Middle frontal gyrus (tissue), 1 donor: ENCODE measurements around the gene SLC5A10.

Experiments used
- DNase-seq: peaks from one replicate; pipeline ENCODE4 v3.0.0-alpha.2; 2015; ENCODE audit warnings: low spot score; ENCODE audit errors: extremely low spot score

The SLC5A10 gene

DNA sequence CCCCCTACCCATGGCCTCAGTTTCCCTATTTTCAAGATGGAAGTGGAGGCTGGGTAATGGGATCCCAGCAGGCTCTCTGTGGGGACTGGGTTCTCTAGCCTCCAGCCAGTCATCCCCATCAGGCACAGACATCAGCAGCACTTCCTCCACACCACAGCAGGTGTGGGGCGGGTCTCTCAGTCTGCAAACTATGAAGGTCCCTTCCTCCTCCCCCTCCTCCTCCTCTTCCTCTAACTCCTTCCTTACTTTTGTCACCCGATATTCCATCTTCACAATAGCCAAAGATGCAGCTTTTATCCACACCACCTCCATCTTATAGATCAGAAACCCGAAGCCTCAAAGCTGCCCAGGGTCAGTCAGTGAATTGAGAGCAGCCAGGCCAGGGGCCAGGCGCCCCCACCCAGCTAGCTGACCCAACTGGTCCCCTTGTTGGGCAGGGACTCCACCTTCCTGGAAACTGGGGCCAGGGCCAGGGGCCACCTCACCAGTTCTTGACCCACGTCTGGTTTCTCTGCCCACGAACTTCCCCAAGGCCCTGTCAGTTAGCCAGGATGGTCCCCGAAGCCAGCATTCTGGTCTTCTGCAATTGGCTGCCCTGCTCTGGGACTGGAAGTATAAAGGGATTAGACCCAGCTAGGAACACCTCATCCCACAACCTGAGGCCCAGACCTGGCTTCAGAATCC lies 50.1 kb downstream of the SLC5A10 start:
- DNase-seq = no peak

DNA sequence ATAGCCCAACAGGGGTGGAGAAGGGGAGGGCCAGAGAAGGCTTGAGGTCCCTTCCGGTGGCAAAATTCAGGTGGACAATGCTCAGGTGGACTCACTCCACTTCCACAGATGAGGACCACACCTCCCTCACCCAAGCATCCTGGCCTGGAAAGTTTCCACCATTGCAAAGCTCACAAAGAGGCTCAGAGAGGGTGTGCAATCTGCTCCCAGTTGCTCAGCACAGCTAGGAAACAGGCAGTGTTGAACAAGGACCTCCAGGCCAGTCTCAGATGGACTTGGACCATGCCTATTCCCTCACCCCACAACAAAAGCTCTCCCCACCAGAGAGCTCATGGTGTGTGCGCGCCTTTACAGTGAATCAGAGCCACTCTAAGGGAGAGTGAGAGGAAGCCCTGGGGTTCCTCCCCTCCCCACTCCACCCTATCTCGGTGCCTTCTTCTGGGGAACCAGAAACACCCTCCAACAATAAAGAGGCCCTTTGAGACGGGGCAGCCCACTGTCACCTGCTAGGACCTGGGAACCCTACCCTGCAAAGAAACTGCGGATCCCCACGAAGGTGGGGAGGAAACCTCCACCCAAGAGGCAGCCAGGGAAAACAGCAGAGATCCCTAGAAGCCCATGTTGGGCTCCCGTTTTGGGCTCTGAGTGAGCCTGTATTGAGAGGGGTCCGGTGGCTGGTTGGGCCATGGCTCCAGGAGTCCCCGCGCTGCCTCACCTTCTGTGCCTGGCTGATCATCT lies 51.0 kb downstream of the SLC5A10 start:
- no peak for DNase-seq

DNA sequence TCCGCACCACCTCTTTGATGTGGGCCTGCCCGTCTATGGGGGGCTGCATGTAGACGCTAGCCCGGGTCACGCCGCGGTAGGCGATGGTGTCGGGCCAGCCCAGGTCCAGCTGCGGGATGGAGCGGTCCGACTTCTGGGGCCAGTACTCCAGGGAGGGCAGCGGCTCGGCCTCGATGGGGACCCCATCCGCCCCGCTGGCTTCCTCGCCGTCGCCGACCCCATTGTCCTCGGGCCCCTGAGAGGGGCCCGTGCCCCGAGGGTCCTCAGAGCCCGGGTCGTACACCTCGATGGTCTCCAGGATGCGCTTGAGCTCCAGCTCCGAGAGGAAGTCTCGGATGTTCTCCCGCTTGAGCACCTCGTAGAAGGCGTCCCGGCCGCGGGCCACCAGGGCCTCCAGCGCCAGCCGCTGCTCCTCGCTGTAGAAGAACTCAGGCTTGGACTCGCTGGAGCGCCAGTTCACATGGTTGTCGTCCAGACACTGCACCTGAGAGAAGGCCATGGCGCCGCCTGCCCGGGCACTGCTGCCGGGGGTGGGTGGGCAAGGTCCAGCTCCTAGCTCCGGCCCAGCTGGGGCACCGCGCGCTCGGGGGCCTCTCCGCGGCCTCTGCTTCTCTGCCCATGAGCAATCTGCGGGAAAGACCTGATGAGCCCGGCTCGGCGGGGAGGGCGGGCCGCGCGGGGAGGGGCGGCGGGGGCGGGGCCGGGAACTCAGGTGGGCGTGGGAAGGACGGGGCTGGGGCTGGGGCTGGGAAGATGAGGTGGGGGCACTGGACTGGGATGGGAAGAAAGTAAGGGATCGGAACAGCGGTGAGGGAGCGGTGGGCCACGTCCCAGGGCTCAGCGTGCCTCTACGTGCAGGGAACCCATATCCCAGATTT lies 51.8 kb downstream of the SLC5A10 start:
- DNase-seq = no peak

DNA sequence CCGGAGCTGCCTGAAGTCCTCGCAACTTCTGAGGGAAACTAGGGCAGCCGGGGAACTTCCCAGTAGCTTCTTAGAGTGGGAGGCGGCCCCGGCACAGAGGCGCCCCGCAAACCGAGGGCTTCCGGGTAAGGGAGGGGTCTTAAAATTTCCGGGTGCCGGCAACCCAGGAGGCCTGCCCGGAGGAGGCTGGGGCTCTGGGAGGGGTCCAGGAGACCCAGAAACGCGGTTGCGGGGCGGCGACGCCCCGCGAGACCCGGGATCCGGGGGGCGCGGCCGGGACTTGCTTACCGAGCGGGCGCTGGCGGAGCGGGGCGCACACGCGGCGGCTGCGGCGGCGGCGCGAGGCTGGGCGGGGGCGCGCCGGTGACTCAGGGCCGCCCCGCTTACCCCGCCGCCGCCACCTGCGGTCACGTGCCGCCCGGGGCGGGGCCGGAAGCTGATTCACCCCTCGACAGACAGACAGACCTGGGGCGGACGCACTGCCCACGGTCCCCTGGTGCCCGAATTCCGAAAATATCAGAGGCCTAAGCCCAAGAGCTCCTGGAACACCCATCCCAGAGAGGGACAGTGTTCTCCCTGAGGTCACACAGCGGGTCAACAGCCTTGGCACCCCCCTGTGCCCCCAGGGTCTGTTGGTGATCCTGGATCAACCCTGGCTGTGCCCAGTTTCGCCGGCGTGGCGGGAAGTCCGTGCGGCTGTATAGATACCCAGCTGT lies 52.6 kb downstream of the SLC5A10 start, which contains the start of gene FAM83G:
TSS of gene FAM83G (minus strand) at position 344 of the 716 bp plus-strand sequence. CDS start 723 bp downstream, outside the sequence.
- DNase-seq = no peak

DNA sequence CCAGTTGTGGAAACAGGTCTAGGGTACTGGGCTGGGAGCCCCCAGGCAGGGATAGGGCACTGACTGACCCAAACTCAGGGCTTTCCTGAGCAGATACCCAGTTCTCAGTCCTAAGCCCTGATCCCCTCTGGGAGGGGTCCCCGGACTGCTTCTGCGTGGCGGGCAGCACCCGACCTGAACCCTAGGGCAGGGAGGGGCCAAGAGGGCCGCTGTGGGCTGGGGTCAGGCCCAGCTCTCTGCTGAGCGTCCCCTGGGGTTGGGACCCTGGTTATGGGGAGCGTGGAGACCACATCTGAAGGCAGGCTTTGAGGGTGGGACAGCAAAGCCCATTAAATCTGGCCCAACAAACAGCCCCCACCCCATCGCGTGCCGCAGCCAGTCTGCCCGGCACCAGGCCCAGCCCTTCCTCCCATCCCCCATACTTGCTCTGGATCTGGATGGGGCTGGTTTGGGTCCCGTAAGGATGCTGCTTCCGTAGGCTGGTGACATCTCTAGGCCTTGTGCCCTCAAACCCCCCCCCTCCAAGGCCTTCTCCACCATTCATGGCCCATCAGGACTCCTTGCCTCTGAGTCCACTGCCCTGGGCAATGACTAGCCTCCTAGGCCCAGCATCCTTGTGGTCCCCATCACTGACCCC lies 53.3 kb downstream of the SLC5A10 start:
- DNase-seq = no peak

DNA sequence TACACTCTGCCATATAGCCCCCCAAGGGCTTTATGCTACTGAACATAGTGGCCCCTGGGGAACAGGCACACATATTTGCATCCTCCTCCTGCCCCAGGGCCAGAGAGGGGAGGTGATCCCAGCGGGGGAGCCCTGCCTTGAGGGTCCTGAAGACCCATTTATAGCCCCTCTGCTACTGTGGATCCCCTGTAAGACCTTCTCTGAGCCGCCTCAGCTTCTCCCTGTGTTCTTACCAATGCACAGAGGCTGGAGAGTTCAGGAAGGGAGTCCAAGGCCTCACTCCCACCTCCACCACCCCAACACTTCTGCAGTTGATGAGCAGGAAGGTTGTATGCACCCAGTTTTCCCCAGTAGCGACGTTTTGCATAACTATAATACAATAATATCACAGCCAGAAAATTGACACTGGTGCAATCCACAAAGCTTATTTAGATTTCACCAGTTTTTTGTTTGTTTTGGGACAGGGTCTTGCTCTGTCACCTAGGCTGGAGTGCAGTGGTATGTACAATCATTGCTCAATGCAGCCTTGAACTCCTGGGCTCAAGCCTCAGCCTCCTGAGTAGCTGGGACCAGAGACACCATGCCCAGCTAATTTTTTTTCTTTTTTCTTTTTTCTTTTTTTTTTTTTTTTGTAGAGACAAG lies 53.9 kb downstream of the SLC5A10 start:
- no peak for DNase-seq

DNA sequence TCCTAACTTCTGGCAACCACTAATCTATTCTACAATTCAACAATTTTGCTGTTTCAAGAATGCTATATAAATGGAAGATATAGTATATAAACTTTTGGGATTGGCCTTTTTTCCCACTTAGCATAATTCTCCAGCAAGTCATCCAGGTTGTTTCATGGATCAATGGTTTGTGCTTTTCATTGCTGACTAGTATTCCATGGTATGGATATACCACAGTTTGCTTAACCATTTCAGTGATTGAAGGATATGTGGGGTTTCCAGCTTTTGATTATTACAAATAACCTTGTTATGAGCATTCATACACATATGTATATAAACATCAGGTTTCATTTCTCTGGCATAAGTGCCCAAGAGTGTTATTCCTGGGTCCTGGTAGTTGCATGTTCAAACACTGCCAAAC lies 54.7 kb downstream of the SLC5A10 start:
- DNase-seq = no peak

DNA sequence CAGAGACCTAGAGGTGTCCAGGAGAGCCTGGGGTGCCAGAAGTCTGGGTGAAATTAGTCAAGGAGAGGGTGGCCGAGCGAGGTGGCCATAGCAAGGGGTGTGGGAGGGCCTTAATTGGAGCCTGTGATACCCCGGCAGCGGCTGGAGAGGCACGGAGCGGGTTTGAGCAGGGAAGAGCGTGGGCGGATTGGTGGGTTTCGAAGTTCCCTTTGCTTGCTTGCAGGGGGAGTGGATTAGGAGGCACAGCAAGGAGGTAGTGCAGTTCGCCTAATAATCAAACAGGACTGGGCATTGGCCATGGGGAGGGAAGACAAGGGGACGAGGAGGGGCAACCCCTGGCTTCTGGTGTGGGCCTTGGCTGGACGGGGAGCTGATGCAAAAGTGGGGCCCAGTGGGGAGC lies 58.0 kb downstream of the SLC5A10 start:
- DNase-seq = no peak

DNA sequence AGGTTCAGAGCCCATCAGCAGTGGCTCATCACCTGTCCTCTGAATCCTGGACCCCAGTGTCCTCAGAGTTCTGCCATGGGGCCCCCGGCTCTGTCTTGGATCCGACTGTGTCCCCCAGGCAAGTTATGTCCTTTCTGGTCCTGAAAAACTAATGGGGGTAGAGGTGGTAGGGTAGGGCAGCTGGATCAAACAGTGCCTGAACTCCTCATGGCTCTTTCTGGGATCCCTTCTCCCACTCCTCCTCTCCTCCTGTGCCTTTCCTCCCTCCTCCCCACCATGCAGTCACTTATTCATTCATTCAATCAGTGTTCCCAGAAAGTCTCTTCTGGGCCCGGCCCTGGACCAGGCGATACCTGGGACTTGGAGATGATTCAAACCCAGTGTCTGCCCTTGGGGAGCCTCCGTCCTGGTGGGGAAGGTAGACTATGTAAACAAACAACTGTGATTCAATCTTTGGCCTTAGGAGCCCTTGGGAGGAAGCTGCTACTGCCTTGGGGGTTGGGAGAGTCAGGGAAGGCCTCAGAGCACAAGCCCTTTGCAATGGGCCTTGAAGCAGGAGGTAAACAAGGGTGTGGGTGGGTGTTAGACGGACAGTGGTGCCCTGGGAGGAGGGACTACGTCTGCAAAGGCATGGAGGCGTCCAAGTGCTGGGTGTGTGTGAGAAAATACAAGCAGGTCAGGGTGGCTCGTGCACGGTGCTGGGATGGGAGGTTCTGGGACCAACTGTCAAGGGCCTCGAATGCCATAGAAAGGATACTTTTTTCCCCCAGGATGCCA lies 59.0 kb downstream of the SLC5A10 start:
- no peak for DNase-seq

DNA sequence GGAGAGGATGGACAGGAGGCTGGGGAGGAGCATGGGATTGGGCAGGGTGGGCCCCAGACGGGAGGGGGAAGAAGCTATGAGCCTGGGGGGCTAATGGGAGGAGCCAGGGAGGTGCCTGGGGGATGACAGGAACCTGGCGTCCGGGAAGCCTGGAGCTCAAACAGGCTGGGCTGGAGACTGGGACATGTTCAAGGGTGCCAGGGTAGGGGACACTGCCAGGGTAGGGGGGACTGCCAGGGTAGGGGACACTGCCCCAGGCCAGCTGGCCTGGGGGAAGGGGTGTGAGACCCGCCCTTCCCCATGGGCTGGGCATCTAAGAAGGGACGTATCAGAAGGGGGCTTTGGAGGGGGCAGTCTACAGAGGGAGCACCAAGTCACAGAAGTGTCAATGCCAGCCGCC lies 59.6 kb downstream of the SLC5A10 start:
- DNase-seq = no peak

DNA sequence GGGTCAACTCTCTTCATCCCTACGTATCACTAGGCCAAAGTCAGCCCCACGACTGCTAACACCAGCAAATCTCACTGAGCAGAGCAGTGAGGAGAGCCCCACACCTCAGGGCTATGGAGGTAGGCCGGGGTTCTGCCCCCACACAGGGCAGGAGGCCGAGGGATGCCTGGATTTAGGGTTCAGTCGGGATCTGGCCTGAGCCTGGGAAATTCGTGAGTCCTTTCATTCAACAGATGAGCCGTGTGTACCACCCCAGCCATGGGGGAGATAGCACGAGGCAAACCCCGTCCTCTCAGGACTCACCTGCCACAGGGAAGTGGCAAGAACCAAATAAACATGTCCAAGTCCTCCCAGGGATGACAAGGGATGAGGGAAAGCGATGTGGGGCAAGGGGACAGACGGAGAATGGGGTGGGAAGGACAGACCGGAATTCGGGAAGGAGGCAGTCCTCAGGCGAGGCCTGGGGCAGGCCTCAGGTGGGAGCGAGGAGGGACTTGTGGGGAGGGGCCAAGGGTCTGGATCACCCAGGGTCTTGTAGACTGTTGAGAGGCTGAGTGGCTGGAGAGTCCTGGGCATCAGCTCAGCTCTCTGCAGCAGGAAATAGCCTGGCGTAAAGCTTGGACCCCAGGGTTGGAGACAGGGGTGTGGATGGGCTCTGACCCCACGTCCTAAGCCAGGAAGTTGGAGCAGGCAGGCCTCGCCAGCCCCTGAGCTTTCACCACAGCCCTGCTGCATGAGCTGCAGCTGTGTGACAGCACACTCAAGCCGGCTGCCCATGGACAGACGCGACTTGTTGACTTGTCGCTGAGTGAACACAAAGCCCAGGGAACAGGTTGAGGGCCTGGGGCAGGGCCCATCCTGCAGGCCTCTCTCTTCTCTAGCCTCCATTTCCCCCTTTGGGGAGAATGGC lies 60.5 kb downstream of the SLC5A10 start:
- DNase-seq = no peak

DNA sequence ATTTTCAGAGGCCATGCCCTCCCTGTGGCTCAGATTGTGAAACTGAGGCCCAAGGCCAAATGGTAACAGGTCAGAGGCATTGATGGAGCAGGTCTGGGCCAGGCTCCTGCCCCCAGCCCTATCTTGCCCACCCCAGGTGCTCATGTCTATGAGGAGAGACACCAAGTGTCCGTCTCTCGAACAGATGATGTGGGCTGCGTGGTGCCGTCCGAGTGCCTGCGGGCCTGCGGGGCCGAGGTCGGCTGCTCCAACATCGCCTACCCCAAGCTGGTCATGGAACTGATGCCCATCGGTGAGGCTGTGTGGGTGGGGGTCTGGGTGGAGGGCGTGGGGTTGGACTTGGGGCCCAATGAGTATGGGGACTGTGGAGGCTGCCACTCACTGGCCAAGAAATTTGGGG lies 61.3 kb downstream of the SLC5A10 start:
- DNase-seq = no peak

DNA sequence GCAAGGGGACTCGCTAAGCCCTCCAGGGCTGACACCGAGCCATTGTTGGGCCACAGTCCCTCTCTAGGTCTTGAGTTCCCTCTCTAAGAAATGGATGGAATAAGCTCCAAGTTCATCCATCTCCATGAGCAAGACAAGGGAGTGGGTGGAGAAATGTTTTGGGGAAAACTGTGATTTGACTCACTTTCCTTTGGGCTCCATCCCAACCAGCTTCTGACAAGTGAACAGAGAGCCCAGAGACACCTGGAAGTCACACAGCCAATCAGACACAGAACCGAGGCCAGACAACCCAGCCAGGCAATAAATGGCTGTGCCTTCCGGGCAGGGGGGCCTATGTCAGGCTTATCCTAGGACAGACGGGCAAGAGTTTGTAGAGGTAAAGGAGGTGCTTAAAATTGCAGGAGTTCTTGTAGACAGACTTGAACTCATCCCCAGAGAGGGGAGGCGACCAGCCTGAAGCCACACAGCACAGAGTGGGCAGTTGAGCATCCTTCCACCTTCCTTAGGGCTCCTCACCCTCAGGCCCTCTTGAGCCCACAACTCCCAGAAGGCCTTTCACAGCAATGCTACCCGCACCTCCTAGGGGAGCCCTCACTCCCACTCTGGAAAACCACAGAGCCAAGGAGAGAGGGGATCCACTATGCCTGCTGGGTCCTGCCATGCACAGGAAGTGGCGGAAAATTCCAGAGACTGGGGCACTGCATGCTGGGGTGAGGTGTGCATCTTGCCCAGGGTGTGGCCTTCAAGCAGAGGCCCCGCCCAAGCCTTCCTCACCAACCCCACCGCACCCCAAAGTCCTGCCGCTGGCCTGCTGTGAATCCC lies 62.1 kb downstream of the SLC5A10 start:
- no peak for DNase-seq

DNA sequence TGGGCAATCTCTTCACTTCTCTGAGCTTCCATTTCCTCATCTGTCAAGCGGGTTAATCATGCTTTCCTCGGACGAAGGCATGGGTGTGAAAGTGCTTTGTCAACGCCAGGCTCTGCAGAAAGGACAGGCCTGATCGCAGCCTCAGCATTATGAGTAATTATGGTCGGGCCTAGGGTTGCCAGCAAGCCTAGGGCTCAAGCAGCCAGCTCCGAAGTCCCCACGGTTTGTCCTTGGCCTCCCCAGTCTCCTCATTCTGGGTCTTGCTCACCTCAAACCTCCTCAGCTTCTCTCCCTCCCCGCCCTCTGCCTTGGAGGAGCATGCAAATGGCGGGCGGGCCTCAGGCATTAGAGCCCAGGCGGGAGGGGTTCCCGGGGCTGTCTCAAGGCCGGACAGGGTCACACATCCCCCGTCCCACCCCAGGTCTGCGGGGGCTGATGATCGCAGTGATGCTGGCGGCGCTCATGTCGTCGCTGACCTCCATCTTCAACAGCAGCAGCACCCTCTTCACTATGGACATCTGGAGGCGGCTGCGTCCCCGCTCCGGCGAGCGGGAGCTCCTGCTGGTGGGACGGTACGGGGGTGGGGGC lies 62.8 kb downstream of the SLC5A10 start:
- no peak for DNase-seq

DNA sequence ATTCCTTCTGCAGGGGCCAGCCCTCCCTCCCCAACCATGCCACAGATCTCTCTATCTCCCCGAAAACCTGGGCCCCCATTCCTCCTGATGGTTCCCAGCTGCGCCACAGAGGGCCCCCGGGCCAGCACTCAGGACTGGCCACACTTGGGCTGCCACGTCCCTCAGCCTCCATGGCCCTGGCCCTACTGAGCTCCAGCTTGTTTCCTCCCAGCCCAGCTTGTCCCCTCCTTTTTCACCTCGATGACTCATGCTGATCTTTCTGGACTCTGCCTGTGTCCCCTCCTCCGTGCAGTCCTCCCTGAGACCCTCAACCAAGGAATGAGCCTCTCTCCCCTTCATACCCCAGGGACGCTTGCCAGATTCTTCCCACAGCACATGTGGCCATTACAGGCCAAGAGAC lies 63.5 kb downstream of the SLC5A10 start:
- no peak for DNase-seq

DNA sequence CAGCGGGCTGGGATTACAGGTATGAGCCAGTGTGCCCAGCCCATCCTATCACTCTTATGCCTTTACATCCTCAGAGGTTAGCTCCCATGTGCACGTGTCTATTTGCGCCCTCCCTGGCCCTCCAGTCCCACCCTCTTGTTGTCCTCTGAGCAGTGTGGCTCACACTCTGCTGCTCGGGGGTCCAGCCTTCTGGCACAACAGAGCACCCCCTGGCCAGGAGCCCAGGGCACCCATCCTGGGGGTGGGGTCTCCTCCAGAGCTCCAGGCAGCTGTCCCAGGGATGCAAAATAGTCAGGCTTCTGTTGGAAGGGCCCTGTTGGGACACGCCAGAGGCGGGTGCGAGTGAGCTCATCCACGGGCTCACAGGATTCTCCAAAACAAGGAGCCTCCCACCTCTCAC lies 64.3 kb downstream of the SLC5A10 start:
- no peak for DNase-seq

DNA sequence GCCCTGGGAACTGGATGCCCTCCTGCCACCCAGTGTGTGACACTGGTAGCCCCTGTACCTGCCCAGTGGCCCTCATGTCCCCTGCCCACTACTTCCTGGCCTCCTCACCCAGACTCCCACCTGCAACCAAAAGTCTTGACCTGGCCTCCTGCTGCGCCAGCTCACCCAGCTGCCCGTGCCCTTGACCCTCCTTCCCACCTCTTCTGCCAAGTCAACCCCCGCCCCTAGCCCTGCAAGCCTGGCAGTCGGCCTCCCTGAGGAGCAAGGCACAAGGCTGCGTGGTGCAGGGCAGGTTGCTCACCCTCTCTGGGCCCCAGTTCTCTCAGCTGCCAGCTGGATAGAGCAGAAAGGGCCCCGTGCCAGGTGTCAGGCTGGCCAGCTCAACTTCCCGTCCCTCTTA lies 64.9 kb downstream of the SLC5A10 start:
- no peak for DNase-seq
